GM12878 (cell line): ENCODE measurements around the gene ARHGAP30. TPM values are rescaled to one million over a fixed set of nuclear protein-coding genes. Genes with fewer than 3 reads are reported as not detected.

ENCODE experiments used
- ATF7 ChIP-seq: fragments of 450-650 bp; IDR thresholded peaks from 2 replicates; pipeline ENCODE4 v1.6.1; 2016; ENCODE audit warnings: low read depth, mild to moderate bottlenecking
- RUNX3 ChIP-seq: IDR thresholded peaks from 2 replicates; pipeline ENCODE4 v1.6.1; 2012; ENCODE audit warnings: low read length, inconsistent platforms
- ZSCAN29 ChIP-seq: fragments of 450-650 bp; IDR thresholded peaks from 2 replicates; pipeline ENCODE4 v1.6.1; 2017; ENCODE audit warnings: mild to moderate bottlenecking, moderate library complexity
- polyA plus RNA-seq, 11 experiments: library from polyadenylated mRNA; depleted of rRNA in 4 of 11; unstranded in 6 of 11; stranded (reverse) in 5 of 11; fragments of >200 nt; fragmentation: Nextera tagmentation in 4 of 11; fragmentation: Illumina TruSeq in 1 of 11; extraction: Ambion mirVana in 4 of 11; extraction: Trizol in 1 of 11; gene quantifications; 1 replicate in 1 of 11; 2 replicates in 10 of 11; pipeline versions ENCODE4 v1.2.1 to v1.2.3, GENCODE V29; 2011 to 2016; ENCODE audit warnings: inconsistent platforms in 2 of 11, missing spikeins in 2 of 11, low read depth in 1 of 11
- total RNA-seq, 4 experiments: library from RNA; depleted of rRNA in 3 of 4; stranded (reverse); fragments of >200 nt in 3 of 4; fragmentation: Illumina TruSeq in 1 of 4; extraction: Trizol in 1 of 4; gene quantifications; 2 replicates each; pipeline versions ENCODE4 v1.2.1 to v1.2.3, GENCODE V29; 2013 to 2021
- TF ChIP-seq, protein P1 (sequence below): fragments of 450-650 bp; IDR thresholded peaks from 2 replicates; pipeline ENCODE4 v1.6.1; 2017; ENCODE audit warnings: mild to moderate bottlenecking, moderate library complexity
- TF ChIP-seq, protein P2 (sequence below): fragments of 450-650 bp; conservative IDR thresholded peaks from 2 replicates; pipeline ENCODE4 v1.6.1; 2017; ENCODE audit warnings: mild to moderate bottlenecking, moderate library complexity

Gene ARHGAP30
- total and polyA plus RNA-seq, 10 of the 15 experiments (the other 5 are each of a cell fraction or from before 2014, with no cell fraction given) = 12.9 to 143 (median 76.3) TPM

DNA sequence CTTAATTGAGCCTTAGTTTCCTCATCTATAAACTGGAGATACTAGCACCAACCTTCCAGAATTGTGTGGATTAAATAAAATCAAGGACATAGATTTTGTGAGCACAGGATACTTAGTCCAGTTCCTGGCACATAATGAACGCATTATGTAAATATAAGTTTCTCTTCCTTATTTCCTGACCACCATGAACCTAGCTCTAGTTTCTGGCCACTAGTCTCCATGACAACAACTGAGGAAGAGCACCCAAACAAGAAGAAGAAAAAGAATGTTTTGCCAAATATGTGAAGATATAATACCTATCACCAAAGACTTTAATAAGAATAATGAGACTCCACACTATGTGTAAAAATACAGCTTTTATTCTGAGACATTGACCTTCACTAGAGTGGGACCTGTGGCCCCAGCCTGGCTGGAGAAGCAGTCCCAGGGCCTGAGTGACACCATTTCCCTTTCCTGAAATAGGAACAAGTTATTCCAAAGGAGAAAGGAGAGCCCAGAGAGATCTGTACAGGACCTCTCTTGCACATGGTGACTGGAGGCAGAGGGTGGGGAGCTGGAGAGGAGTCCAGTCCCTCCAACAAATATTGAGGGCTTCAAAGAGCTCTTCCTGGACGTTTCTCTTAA, 23.0 kb downstream of the ARHGAP30 start (continued):
- TF ChIP-seq, protein P1, sequence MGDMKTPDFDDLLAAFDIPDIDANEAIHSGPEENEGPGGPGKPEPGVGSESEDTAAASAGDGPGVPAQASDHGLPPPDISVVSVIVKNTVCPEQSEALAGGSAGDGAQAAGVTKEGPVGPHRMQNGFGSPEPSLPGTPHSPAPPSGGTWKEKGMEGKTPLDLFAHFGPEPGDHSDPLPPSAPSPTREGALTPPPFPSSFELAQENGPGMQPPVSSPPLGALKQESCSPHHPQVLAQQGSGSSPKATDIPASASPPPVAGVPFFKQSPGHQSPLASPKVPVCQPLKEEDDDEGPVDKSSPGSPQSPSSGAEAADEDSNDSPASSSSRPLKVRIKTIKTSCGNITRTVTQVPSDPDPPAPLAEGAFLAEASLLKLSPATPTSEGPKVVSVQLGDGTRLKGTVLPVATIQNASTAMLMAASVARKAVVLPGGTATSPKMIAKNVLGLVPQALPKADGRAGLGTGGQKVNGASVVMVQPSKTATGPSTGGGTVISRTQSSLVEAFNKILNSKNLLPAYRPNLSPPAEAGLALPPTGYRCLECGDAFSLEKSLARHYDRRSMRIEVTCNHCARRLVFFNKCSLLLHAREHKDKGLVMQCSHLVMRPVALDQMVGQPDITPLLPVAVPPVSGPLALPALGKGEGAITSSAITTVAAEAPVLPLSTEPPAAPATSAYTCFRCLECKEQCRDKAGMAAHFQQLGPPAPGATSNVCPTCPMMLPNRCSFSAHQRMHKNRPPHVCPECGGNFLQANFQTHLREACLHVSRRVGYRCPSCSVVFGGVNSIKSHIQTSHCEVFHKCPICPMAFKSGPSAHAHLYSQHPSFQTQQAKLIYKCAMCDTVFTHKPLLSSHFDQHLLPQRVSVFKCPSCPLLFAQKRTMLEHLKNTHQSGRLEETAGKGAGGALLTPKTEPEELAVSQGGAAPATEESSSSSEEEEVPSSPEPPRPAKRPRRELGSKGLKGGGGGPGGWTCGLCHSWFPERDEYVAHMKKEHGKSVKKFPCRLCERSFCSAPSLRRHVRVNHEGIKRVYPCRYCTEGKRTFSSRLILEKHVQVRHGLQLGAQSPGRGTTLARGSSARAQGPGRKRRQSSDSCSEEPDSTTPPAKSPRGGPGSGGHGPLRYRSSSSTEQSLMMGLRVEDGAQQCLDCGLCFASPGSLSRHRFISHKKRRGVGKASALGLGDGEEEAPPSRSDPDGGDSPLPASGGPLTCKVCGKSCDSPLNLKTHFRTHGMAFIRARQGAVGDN = no peak
- TF ChIP-seq ZSCAN29 (0 out of 2 replicates have a peak, but pooled peaks have one; percentile 23), ATF7 (peak; percentile 55), RUNX3 (peak; percentile 81)
- TF ChIP-seq, protein P2, sequence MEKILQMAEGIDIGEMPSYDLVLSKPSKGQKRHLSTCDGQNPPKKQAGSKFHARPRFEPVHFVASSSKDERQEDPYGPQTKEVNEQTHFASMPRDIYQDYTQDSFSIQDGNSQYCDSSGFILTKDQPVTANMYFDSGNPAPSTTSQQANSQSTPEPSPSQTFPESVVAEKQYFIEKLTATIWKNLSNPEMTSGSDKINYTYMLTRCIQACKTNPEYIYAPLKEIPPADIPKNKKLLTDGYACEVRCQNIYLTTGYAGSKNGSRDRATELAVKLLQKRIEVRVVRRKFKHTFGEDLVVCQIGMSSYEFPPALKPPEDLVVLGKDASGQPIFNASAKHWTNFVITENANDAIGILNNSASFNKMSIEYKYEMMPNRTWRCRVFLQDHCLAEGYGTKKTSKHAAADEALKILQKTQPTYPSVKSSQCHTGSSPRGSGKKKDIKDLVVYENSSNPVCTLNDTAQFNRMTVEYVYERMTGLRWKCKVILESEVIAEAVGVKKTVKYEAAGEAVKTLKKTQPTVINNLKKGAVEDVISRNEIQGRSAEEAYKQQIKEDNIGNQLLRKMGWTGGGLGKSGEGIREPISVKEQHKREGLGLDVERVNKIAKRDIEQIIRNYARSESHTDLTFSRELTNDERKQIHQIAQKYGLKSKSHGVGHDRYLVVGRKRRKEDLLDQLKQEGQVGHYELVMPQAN = no peak
